Measurements from ENCODE around the gene NDUFC1.
A peak's percentile ranks its signal among the peaks of the same experiment; 100 is the strongest.
"Not testable (repeated sequence)": the region's sequence is repeated elsewhere in the genome, so short reads cannot be mapped to it uniquely, and the experiment has no call there.

Gene NDUFC1

DNA sequence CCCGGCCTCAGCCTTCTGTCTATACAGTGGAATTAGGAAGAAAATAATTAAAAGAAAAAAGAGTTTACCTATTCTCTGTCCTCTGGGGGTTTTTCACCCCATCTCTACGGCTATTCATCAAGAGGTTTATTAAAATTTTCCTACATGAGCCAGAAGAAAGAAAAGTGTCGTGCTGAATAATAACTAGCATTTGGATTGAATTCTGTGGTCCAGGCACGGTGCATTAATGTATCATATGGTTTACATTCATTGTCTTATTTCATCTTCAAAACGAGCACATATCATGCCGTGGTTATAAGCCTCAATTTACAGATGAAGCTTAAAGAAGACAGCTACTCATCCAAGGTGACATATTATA, 6.4 kb downstream of the NDUFC1 start:
- no peak for DNase-seq

GRCh38 chr4:139295206-139295941, 6.9 kb downstream of the NDUFC1 start:
- peak; percentile 28 for DNase-seq

DNA sequence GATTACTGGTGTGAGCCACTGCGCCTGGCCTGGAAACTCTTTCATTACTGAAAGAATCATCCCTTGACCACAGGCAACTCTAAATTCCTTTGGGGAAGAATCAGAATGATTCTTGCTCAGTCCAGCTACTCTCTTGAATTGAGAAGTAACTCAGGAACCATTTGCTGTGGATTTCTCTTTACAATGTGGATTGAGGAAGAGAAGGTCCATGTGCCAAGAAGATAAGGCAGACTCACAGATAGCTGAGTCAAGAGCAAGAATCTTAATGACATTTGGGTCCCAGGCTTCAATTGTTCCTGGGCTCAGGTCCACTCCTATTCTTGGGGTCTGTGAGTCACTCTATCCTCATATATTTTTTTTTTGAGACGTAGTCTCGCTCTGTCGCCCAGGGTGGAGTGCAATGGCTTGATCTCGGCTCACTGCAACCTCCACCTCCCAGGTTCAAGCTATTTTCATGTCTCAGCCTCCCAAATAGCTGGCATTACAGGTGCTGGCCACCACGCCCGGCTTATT, 16.0 kb downstream of the NDUFC1 start:
- DNase-seq, result no peak

DNA sequence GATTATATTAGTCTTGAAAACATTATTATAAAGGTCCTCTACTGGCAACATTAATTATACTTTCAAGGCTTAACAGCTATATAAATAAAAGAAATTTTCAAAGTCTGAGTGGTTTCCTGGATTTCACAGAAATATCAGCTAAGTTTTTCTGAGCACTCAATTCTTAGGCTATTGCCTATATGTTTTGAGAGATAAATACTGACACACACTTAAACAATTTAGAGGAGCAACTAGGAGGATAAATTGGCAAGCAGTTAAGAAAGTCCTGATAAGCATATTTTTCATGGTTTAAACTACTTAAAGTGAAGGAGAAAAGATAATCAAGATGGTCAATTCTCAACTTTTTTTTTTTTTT, 19.6 kb downstream of the NDUFC1 start:
- DNase-seq, result no peak

DNA sequence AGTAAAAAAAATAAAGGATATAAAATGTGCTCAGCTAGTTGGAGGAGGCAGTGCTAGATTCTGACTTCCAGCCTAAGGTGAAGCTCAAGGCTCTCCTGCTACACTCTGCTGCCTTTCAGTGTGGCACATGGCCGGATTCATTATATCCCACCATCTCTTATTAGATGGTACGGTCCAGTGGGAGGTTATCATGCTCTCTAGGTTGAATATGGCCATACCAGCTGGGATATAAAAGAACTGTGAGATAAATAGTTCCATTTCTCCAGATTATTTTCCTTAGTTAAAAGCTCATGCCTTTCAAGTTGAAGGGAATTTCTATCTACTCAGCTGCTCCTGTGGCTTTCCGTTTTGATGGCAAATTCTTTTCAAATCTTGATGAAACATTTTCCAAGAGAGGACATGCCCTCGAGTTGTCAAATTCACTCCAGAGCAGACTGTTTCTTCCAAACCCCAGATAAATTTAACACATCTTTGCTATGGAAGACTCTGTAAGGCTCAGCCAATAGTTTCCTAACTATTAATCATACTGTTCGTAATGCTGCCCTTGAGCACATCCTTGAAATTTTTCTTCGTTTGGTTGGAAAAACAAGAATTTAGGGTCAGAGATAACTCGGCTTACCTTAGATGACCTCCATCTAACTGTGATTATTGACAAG, 20.1 kb downstream of the NDUFC1 start:
- DNase-seq, result no peak

GRCh38 chr4:139279760-139280620, 22.3 kb downstream of the NDUFC1 start, which contains the start of gene MGARP:
Gene MGARP, minus strand, starts transcription at chr4:139280225. Its CDS starts 67 bp downstream, at chr4:139280158.
- no peak for DNase-seq

- DNase-seq, result no peak
Measured at GRCh38 chr4:139278912-139279759, 23.1 kb downstream of the NDUFC1 start.

- no peak for DNase-seq
Measured at GRCh38 chr4:139278485-139278884, 23.8 kb downstream of the NDUFC1 start.

DNA sequence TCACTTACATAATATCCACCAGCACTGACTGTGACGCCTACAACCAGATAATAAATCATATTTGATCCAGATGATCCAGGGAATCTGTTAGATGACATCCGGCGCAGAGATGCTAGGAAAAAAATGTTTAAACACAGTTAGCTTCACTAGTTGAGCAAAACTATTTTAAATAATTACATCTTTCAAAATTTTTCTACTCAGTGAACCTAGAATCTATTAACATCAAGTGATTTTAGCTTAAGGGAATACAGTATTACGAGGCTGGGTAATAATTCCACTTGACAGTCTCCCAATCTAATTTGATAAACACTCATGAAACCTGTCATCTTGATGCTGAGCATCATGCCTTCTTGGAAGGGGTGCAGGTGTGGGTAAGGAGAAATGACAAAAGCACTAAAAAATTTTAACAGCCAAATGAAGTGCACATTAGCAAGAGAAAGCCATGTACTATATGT, 27.0 kb downstream of the NDUFC1 start:
- DNase-seq, result no peak

GRCh38 chr4:139274790-139275189, 27.5 kb downstream of the NDUFC1 start:
- no peak for DNase-seq

DNA sequence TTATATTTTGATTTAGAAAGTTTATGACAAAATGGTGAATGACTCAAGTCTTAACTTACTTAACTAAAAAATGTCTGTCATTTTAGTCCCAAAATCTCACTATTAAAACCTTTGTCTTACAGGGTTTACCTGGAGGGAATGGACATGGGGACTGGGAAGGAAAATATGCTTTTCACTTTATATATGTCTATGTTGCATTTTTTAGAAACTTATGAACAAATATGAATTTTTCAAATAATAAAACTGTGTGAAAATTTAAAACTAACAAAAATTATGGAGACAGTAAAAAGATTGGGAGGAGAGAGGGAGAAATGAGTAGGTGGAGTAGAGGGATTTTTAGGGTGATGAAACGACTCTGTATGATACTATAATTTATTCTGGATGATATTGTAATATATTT, 28.4 kb downstream of the NDUFC1 start:
- DNase-seq, result no peak

DNA sequence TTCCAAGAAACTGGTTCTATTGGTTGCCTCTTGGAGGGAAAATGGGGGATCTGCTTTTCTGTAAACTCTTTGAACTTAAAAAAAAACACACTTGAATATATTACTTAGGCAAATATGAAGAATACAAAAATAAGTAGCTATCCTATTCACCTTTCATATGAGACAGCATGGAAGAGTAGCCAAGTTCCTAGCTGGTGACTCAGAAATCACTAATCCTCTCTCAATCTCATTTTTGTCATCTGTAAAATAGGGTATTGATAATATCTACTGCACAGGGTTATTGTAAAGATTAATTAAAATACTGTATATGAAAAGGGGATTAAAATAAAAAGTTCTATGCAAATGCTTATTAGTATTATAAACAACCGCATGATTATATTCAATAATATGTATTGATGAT, 35.0 kb downstream of the NDUFC1 start:
- no peak for DNase-seq

DNA sequence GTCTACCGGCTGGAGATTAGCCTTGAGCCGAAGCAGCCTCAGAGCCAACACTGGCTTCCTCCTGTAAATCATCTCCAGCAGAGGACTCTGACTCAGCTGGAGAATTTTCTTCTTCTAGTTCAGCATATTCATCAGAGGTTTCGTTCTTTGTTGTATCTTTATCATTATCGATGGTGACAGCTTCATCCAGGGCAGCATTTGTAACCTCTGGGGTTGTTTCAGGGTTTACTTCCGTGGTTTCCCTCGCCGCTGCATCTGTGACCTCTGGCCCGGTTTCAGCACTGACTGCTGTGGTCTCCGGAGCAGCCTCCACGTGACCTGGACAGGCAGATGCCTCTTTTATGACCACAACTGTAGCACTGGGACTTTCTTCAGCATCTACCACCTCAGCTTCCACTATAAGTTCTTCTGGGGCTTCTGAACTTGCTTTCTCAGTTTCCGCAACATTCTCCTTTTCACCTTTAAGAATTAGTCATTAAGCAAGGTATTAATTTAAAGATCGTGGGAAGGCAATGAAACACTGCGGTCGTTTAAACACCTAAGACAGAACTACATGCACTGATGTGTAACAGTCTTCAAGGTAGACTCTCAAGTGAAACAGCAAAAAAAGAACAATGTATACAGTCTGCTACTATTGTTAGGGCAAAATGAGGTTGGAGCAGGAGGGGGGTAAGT, 35.6 kb downstream of the NDUFC1 start:
- no peak for DNase-seq

GRCh38 chr4:139266208-139266582, 36.1 kb downstream of the NDUFC1 start:
- no peak for DNase-seq

DNA sequence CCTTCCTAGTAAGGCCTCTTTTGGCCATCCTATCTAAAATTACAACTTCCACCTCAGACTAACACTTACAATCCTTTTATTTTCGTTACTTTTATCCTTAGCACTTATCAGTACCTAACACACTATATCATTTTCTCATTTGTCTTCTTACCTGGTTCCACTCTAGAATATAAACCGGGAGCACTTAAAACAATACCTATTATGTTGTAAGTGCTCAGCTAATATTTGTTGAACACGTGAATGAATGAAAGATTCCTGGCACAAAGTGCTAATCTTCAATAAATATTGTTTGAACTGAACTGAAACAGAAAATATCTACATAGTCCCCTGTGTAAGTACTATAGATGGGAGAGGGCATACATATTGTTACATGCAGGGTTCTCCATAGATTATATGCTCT, 36.6 kb downstream of the NDUFC1 start:
- DNase-seq, result no peak

- no peak for DNase-seq
Measured at GRCh38 chr4:139256349-139256748, 45.9 kb downstream of the NDUFC1 start.

GRCh38 chr4:139255581-139255980, 46.7 kb downstream of the NDUFC1 start:
- not testable (repeated sequence) for DNase-seq

DNA sequence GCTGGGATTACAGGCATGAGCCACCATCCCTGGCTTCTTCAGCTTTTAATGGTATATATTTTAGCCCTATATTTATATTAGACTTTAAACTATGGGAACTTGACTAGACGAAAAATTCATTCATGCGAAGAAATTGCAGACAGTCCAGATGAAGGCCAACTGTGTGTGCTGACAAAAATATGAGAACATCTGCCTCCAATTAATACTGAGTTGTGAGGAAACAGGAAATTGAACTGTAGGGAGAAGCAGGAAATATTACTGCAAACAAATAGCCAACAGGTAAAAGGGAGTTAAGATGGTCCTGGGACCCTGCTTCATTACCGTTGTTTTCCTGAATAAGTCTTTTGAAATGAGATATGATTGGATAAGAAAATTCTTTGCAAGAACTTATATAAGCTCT, 48.6 kb downstream of the NDUFC1 start:
- no peak for DNase-seq

GRCh38 chr4:139253046-139253445, 49.2 kb downstream of the NDUFC1 start:
- DNase-seq, result no peak

DNA sequence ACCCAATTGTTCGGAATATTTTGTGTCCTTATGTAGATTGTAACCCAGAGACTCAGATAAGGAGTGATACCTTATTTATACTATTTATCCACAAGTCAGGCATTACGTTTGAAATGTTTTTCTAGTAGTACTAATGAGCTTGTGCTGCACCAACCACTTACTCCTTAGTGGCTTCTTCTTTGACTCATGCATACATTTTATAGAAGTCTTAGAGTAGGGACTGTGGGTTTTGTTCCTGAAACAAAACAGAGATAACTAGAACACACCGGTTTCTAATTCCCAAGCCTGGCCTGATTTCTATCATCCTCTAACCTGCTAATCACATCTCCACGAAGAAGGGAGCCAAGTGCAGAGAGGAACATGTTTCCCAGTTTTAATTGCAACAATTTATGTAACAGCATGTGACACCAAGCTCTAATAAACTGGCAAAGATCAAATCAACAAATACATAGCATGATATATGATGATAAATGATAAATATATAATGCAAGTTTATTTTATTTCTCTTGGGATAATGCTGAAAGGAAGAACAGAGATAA, 54.5 kb downstream of the NDUFC1 start:
- DNase-seq, result no peak

GRCh38 chr4:139247241-139247640, 55.0 kb downstream of the NDUFC1 start:
- no peak for DNase-seq

DNA sequence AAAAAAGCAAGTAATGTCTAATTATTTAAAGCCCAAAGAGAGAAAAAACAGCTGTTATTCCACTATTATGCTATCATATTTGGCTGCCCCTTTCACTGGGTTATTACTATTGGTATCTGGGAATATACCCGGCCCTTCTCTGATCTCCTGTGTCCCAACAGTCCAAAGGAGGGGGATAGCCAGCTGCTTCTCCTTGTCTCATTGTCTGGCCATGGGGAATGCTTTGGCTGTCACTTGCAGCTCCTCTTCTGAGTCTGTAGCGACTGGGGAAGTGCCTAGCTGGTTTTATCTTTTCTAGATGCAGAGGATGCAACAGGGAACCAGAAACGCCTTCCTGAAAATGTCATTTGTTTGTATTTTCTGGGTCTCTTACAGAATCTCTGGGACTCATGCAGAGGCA, 56.1 kb downstream of the NDUFC1 start:
- no peak for DNase-seq
